CD8-positive, alpha-beta memory T cell (primary cell): Measurements from ENCODE around the gene CD36. TPM values are rescaled to one million over a fixed set of nuclear protein-coding genes. Genes with fewer than 3 reads are reported as not detected.

Experiments
- CTCF ChIA-PET: fragments of 350-600 bp; sonication (Branson Sonifier 250); formaldehyde crosslinking; loops from one replicate; lab custom pipeline; 2021; ENCODE audit warnings: antibody characterized with exemption; lab: Charles Lee
- POLR2A ChIA-PET: fragments of 350-600 bp; sonication (Branson Sonifier 250); formaldehyde crosslinking; loops from one replicate; lab custom pipeline; 2021; ENCODE audit warnings: antibody characterized with exemption; lab: Charles Lee
- DNase-seq, 5 donors: peaks; one replicate each; pipeline versions ENCODE4 v3.0.0 to v3.0.0-alpha.2; 2020 to 2022; ENCODE audit warnings: mixed read lengths in 1 of 5
- H3K27ac ChIP-seq: one replicate; pipeline ENCODE4 v1.7.0; 2013; ENCODE audit warnings: low read depth, mild to moderate bottlenecking, low read length, moderate library complexity
- H3K27me3 ChIP-seq: 2 replicates; pipeline ENCODE4 v1.7.0; 2013; ENCODE audit warnings: low read length, mild to moderate bottlenecking; ENCODE audit not compliant: insufficient read depth, poor library complexity, severe bottlenecking
- H3K36me3 ChIP-seq: 2 replicates; pipeline ENCODE4 v1.7.0; 2013; ENCODE audit warnings: mild to moderate bottlenecking, low read length, moderate library complexity; ENCODE audit not compliant: insufficient read depth
- H3K4me1 ChIP-seq: 2 replicates; pipeline ENCODE4 v1.7.0; 2013; ENCODE audit warnings: mild to moderate bottlenecking, low read length, moderate library complexity; ENCODE audit not compliant: insufficient read depth
- H3K4me3 ChIP-seq: 2 replicates; pipeline ENCODE4 v1.7.0; 2013; ENCODE audit warnings: mild to moderate bottlenecking, low read length
- H3K9me3 ChIP-seq: 2 replicates; pipeline ENCODE4 v1.7.0; 2013; ENCODE audit warnings: mild to moderate bottlenecking, low read length
- H3K27ac Mint-ChIP-seq, 8 donors: one replicate each; pipeline ENCODE4 v1.8.0; 2020 to 2021; ENCODE audit warnings: mixed read lengths in 8 of 8, mild to moderate bottlenecking in 6 of 8, inconsistent platforms in 3 of 8, moderate library complexity in 3 of 8
- H3K27me3 Mint-ChIP-seq, 2 donors: one replicate each; pipeline ENCODE4 v1.8.0; 2020 to 2021; ENCODE audit warnings: mixed read lengths in 2 of 2, mild to moderate bottlenecking in 1 of 2, moderate library complexity in 1 of 2
- H3K36me3 Mint-ChIP-seq, 3 donors: one replicate each; pipeline ENCODE4 v1.8.0; 2020 to 2021; ENCODE audit warnings: mixed read lengths in 3 of 3, inconsistent platforms in 1 of 3, mild to moderate bottlenecking in 1 of 3
- H3K4me1 Mint-ChIP-seq, 3 donors: one replicate each; pipeline ENCODE4 v1.8.0; 2020 to 2021; ENCODE audit warnings: mixed read lengths in 3 of 3, inconsistent platforms in 1 of 3, mild to moderate bottlenecking in 1 of 3
- H3K4me3 Mint-ChIP-seq, 7 donors: one replicate each; pipeline ENCODE4 v1.8.0; 2020 to 2021; ENCODE audit warnings: mixed read lengths in 7 of 7, mild to moderate bottlenecking in 6 of 7, moderate library complexity in 4 of 7, inconsistent platforms in 2 of 7
- H3K9me3 Mint-ChIP-seq, 5 donors: one replicate each; pipeline ENCODE4 v1.8.0; 2020 to 2022; ENCODE audit warnings: mixed read lengths in 5 of 5, mild to moderate bottlenecking in 3 of 5, moderate library complexity in 2 of 5, inconsistent platforms in 1 of 5
- polyA plus RNA-seq: library from polyadenylated mRNA; unstranded; fragments of 300-500 nt; fragmentation: Illumina TruSeq; gene quantifications from one replicate; pipeline ENCODE4 v1.2.3, GENCODE V29; 2021
- total RNA-seq, 2 experiments: library from RNA; stranded (reverse); gene quantifications; one replicate each; pipeline ENCODE4 v1.2.3, GENCODE V29; 2021

The CD36 gene
- total RNA-seq (1 to 10 TPM; 4.6 to 4.7 TPM), polyA plus RNA-seq (not detected)

- Mint-ChIP-seq H3K27ac (no peak within 1 kb of the TSS), H3K27me3 (no peaks in the 10 kb centered on the region), H3K36me3 (no peaks in the 10 kb centered on the region), H3K4me1 (no peaks in the 10 kb centered on the region), H3K9me3 (peaks cover 0 to 6% (median 3%) of the 10 kb centered on the region in 5 donors), H3K4me3 (no peak within 1 kb of the TSS)
- H3K27me3 ChIP-seq: no peaks in the 10 kb centered on the region
- H3K27ac ChIP-seq: no peak within 1 kb of the TSS
- DNase-seq: no peak
- POLR2A ChIA-PET: no interaction called here
- H3K4me1 ChIP-seq: no peaks in the 10 kb centered on the region
- no peaks in the 10 kb centered on the region for H3K36me3 ChIP-seq
- CTCF ChIA-PET: no interaction called here
- H3K4me3 ChIP-seq: no peak within 1 kb of the TSS
- no peaks in the 10 kb centered on the region for H3K9me3 ChIP-seq
Measured at GRCh38 chr7:80637911-80638765, at the start of gene CD36. CD36 (plus strand) TSS chr7:80638642; CDS start chr7:80646741, 8,099 bp downstream.

- Mint-ChIP-seq H3K4me1 (no peaks in the 10 kb centered on the region), H3K27me3 (peaks cover 0 to 3% of the 10 kb centered on the region in 2 donors), H3K9me3 (peaks cover 2 to 27% (median 4%) of the 10 kb centered on the region in 5 donors), H3K36me3 (no peaks in the 10 kb centered on the region), H3K27ac (no peak overlapping the region), H3K4me3 (no peak overlapping the region)
- Histone ChIP-seq H3K27ac (no peak overlapping the region), H3K9me3 (no peaks in the 10 kb centered on the region), H3K4me3 (no peak overlapping the region), H3K4me1 (no peaks in the 10 kb centered on the region), H3K36me3 (no peaks in the 10 kb centered on the region), H3K27me3 (no peaks in the 10 kb centered on the region)
- ChIA-PET CTCF (no interaction called here), POLR2A (no interaction called here)
- DNase-seq: no peak
Measured at GRCh38 chr7:80589631-80590030, 48.8 kb upstream of the CD36 start.

GRCh38 chr7:80591654-80592053 is 46.8 kb upstream of the CD36 start:
- Mint-ChIP-seq H3K4me3 (no peak overlapping the region), H3K36me3 (no peaks in the 10 kb centered on the region), H3K9me3 (peaks cover 2 to 31% (median 6%) of the 10 kb centered on the region in 5 donors), H3K4me1 (no peaks in the 10 kb centered on the region), H3K27me3 (peaks cover 0 to 3% of the 10 kb centered on the region in 2 donors), H3K27ac (no peak overlapping the region)
- H3K4me1 ChIP-seq: no peaks in the 10 kb centered on the region
- no peaks in the 10 kb centered on the region for H3K27me3 ChIP-seq
- H3K9me3 ChIP-seq: no peaks in the 10 kb centered on the region
- DNase-seq: no peak
- no peak overlapping the region for H3K27ac ChIP-seq
- H3K4me3 ChIP-seq: no peak overlapping the region
- CTCF ChIA-PET: no interaction called here
- POLR2A ChIA-PET: no interaction called here
- H3K36me3 ChIP-seq: no peaks in the 10 kb centered on the region

GRCh38 chr7:80593869-80594586 is 44.4 kb upstream of the CD36 start:
- Mint-ChIP-seq H3K27me3 (no peaks in the 10 kb centered on the region), H3K9me3 (peaks cover 2 to 26% (median 3%) of the 10 kb centered on the region in 5 donors), H3K36me3 (no peaks in the 10 kb centered on the region), H3K4me3 (no peak overlapping the region), H3K27ac (no peak overlapping the region), H3K4me1 (no peaks in the 10 kb centered on the region)
- POLR2A ChIA-PET: no interaction called here
- DNase-seq: no peak
- CTCF ChIA-PET: no interaction called here
- Histone ChIP-seq H3K4me1 (no peaks in the 10 kb centered on the region), H3K9me3 (no peaks in the 10 kb centered on the region), H3K4me3 (no peak overlapping the region), H3K27me3 (no peaks in the 10 kb centered on the region), H3K36me3 (no peaks in the 10 kb centered on the region), H3K27ac (no peak overlapping the region)

GRCh38 chr7:80596933-80597517 is 41.4 kb upstream of the CD36 start:
- Mint-ChIP-seq H3K4me1 (no peaks in the 10 kb centered on the region), H3K9me3 (peaks cover 0 to 18% (median 6%) of the 10 kb centered on the region in 5 donors), H3K27ac (no peak overlapping the region), H3K4me3 (no peak overlapping the region), H3K27me3 (no peaks in the 10 kb centered on the region), H3K36me3 (no peaks in the 10 kb centered on the region)
- ChIA-PET POLR2A (no interaction called here), CTCF (no interaction called here)
- H3K36me3 ChIP-seq: no peaks in the 10 kb centered on the region
- no peak overlapping the region for H3K4me3 ChIP-seq
- no peak for DNase-seq
- H3K27ac ChIP-seq: no peak overlapping the region
- no peaks in the 10 kb centered on the region for H3K4me1 ChIP-seq
- no peaks in the 10 kb centered on the region for H3K27me3 ChIP-seq
- no peaks in the 10 kb centered on the region for H3K9me3 ChIP-seq

- ChIA-PET POLR2A (no interaction called here), CTCF (no interaction called here)
- Mint-ChIP-seq H3K27ac (no peak overlapping the region), H3K27me3 (no peaks in the 10 kb centered on the region), H3K36me3 (no peaks in the 10 kb centered on the region), H3K4me3 (no peak overlapping the region), H3K9me3 (peaks cover 0 to 21% (median 5%) of the 10 kb centered on the region in 5 donors), H3K4me1 (no peaks in the 10 kb centered on the region)
- no peak overlapping the region for H3K27ac ChIP-seq
- H3K9me3 ChIP-seq: no peaks in the 10 kb centered on the region
- no peak for DNase-seq
- no peaks in the 10 kb centered on the region for H3K27me3 ChIP-seq
- no peaks in the 10 kb centered on the region for H3K4me1 ChIP-seq
- H3K36me3 ChIP-seq: no peaks in the 10 kb centered on the region
- H3K4me3 ChIP-seq: no peak overlapping the region
Measured at GRCh38 chr7:80597875-80598274, 40.6 kb upstream of the CD36 start.

- no peak overlapping the region for H3K4me3 ChIP-seq
- peaks cover 0 to 24% (median 5%) of the 10 kb centered on the region in 5 donors for H3K9me3 Mint-ChIP-seq
- no peaks in the 10 kb centered on the region for H3K4me1 Mint-ChIP-seq
- H3K4me3 Mint-ChIP-seq: no peak overlapping the region
- ChIA-PET POLR2A (no interaction called here), CTCF (no interaction called here)
- no peak overlapping the region for H3K27ac Mint-ChIP-seq
- no peak overlapping the region for H3K27ac ChIP-seq
- no peak for DNase-seq
- H3K36me3 ChIP-seq: no peaks in the 10 kb centered on the region
- no peaks in the 10 kb centered on the region for H3K9me3 ChIP-seq
- H3K27me3 ChIP-seq: no peaks in the 10 kb centered on the region
- H3K36me3 Mint-ChIP-seq: no peaks in the 10 kb centered on the region
- H3K27me3 Mint-ChIP-seq: no peaks in the 10 kb centered on the region
- H3K4me1 ChIP-seq: no peaks in the 10 kb centered on the region
Measured at GRCh38 chr7:80600046-80600445, 38.4 kb upstream of the CD36 start.

GRCh38 chr7:80601999-80602398 is 36.4 kb upstream of the CD36 start:
- H3K27ac ChIP-seq: no peak overlapping the region
- CTCF ChIA-PET: no interaction called here
- H3K27me3 ChIP-seq: no peaks in the 10 kb centered on the region
- POLR2A ChIA-PET: no interaction called here
- Mint-ChIP-seq H3K9me3 (peaks cover 0 to 19% (median 5%) of the 10 kb centered on the region in 5 donors), H3K27me3 (no peaks in the 10 kb centered on the region), H3K4me1 (no peaks in the 10 kb centered on the region), H3K4me3 (no peak overlapping the region), H3K36me3 (no peaks in the 10 kb centered on the region), H3K27ac (no peak overlapping the region)
- H3K4me3 ChIP-seq: no peak overlapping the region
- no peaks in the 10 kb centered on the region for H3K36me3 ChIP-seq
- H3K9me3 ChIP-seq: no peaks in the 10 kb centered on the region
- DNase-seq: no peak
- H3K4me1 ChIP-seq: no peaks in the 10 kb centered on the region
